Measurements from ENCODE around the gene PLRG1. TPM values are rescaled to one million over a fixed set of nuclear protein-coding genes. Genes with fewer than 3 reads are reported as not detected.

Gene PLRG1
- total and polyA plus RNA-seq, 7 donors, result 34.5 to 52.4 (median 43.0) TPM

GRCh38 chr4:154583677-154584076, 33.5 kb upstream of the PLRG1 start:
- no peaks in the 10 kb centered on the region for H3K9me3 ChIP-seq
- intact Hi-C loops (cut with DNase I), result no loop called here
- no peaks in the 10 kb centered on the region for H3K27me3 ChIP-seq (ENCODE audit: insufficient read depth in 3 of 3, low read length in 2 of 3)
- TF ChIP-seq CTCF (IDR thresholded peaks at IDR 0.05), result no peak
- H3K27ac ChIP-seq, result no peak overlapping the region
- H3K36me3 ChIP-seq (ENCODE audit: insufficient read depth in 1 of 2, low read depth in 1 of 2), result no peaks in the 10 kb centered on the region
- no peaks in the 10 kb centered on the region for H3K4me1 ChIP-seq
- DNase-seq, result no peak
- ATAC-seq, result no peak
- H3K4me3 ChIP-seq, result no peak overlapping the region

GRCh38 chr4:154583230-154583629, 33.0 kb upstream of the PLRG1 start:
- Histone ChIP-seq H3K27me3 (ENCODE audit: insufficient read depth in 3 of 3, low read length in 2 of 3) (no peaks in the 10 kb centered on the region), H3K9me3 (no peaks in the 10 kb centered on the region), H3K36me3 (ENCODE audit: insufficient read depth in 1 of 2, low read depth in 1 of 2) (no peaks in the 10 kb centered on the region), H3K4me3 (no peak overlapping the region), H3K27ac (no peak overlapping the region), H3K4me1 (no peaks in the 10 kb centered on the region)
- WGBS, 3 donors, result 82 to 86% (median 84%) methylated on average over 3 of the region's 3 CpGs
- intact Hi-C loops (cut with DNase I), result no loop called here
- no peak for TF ChIP-seq CTCF (IDR thresholded peaks at IDR 0.05)
- ATAC-seq (no peak), DNase-seq (no peak)

GRCh38 chr4:154582723-154583122, 32.5 kb upstream of the PLRG1 start:
- DNase-seq (no peak), ATAC-seq (no peak)
- TF ChIP-seq CTCF (IDR thresholded peaks at IDR 0.05), result no peak
- Histone ChIP-seq H3K27me3 (ENCODE audit: insufficient read depth in 3 of 3, low read length in 2 of 3) (peaks cover 0 to 2% (median 0%) of the 10 kb centered on the region in 3 donors), H3K36me3 (ENCODE audit: insufficient read depth in 1 of 2, low read depth in 1 of 2) (no peaks in the 10 kb centered on the region), H3K4me3 (no peak overlapping the region), H3K4me1 (no peaks in the 10 kb centered on the region), H3K9me3 (no peaks in the 10 kb centered on the region), H3K27ac (no peak overlapping the region)
- WGBS, 3 donors, result 37 to 86% (median 50%) methylated on average over 2 of the region's 2 CpGs
- intact Hi-C loops (cut with DNase I), result no loop called here

- ATAC-seq (no peak), DNase-seq (no peak)
- peaks cover 0 to 2% (median 0%) of the 10 kb centered on the region in 3 donors for H3K27me3 ChIP-seq (ENCODE audit: insufficient read depth in 3 of 3, low read length in 2 of 3)
- no peaks in the 10 kb centered on the region for H3K9me3 ChIP-seq
- no peak for TF ChIP-seq CTCF (IDR thresholded peaks at IDR 0.05)
- H3K36me3 ChIP-seq (ENCODE audit: insufficient read depth in 1 of 2, low read depth in 1 of 2), result no peaks in the 10 kb centered on the region
- intact Hi-C loops (cut with DNase I), result no loop called here
- no peak overlapping the region for H3K4me3 ChIP-seq
- H3K27ac ChIP-seq, result no peak overlapping the region
- H3K4me1 ChIP-seq, result no peaks in the 10 kb centered on the region
Measured at GRCh38 chr4:154579927-154580326, 29.7 kb upstream of the PLRG1 start.

GRCh38 chr4:154578919-154579318, 28.7 kb upstream of the PLRG1 start:
- Histone ChIP-seq H3K4me3 (no peak overlapping the region), H3K4me1 (no peaks in the 10 kb centered on the region), H3K27ac (no peak overlapping the region), H3K9me3 (no peaks in the 10 kb centered on the region), H3K36me3 (ENCODE audit: insufficient read depth in 1 of 2, low read depth in 1 of 2) (no peaks in the 10 kb centered on the region), H3K27me3 (ENCODE audit: insufficient read depth in 3 of 3, low read length in 2 of 3) (peaks cover 0 to 2% (median 0%) of the 10 kb centered on the region in 3 donors)
- ATAC-seq, result no peak
- DNase-seq, result no peak
- WGBS, 3 donors, result 42 to 77% (median 61%) methylated on average over 1 of the region's 1 CpG
- intact Hi-C loops (cut with DNase I), result no loop called here
- TF ChIP-seq CTCF (IDR thresholded peaks at IDR 0.05), result no peak

All from psoas muscle (tissue), 8 donors.